GM21390 (cell line): ENCODE results near the gene ATP6V0B.
A peak's percentile ranks its signal among the peaks of the same experiment; 100 is the strongest.

Source experiments
- ATAC-seq: cut with Tn5 transposase; IDR thresholded peaks from one replicate; pipeline ENCODE4 v1.9.1; 2021; ENCODE audit not compliant: unreplicated experiment

ATP6V0B gene

DNA sequence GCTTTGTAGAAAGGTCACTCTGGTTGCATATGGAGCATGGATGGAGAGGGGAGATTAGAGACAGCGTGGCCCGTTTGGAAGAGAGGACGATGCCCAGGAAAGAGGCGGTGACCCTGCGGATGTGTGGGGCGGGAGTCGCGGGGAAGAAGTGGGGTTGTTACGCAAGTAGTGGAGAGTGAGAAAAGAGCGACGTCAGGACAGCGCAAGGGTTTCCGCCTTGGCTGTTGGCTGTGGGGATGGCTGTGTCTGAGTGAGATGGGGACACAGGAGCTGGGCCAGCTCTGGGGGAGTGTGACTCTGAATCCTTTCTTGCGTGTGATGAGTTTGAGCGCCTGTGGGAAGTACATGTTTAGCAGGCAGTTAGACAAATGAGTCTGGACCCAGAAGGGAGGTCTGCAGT, 8.0 kb downstream of the ATP6V0B start:
- no peak for ATAC-seq

DNA sequence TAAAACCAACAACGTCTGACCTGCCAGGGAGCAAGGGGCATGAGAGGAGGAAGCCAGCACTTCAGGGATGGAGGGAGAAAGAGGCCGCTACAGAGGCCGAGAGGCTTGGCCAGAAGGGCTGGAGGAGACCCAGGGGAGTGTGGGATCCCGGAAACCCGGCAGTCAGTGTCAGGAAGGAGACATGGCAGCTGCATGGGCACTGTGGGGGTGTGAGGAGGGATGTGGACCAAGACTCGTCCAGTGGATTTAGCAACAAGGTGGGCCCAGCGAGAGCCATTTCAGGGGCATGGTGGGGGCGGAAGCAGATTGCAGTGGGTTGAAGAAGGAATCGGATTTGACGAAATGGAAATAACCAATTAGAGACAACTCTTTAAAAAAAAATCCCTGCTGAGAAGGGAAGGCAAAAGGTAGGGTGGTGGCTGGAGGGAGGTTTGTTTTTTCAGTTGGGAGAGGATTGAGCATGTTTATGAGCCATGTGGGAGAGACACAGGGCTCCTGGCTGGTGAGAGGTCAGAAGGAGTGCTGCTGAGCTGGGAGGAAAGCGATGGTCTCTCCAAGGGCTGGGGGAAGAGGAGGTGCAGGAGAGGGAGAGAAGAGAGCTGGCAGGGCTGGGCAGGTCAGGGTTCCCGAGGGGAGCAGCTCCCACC, 8.6 kb downstream of the ATP6V0B start:
- no peak for ATAC-seq

DNA sequence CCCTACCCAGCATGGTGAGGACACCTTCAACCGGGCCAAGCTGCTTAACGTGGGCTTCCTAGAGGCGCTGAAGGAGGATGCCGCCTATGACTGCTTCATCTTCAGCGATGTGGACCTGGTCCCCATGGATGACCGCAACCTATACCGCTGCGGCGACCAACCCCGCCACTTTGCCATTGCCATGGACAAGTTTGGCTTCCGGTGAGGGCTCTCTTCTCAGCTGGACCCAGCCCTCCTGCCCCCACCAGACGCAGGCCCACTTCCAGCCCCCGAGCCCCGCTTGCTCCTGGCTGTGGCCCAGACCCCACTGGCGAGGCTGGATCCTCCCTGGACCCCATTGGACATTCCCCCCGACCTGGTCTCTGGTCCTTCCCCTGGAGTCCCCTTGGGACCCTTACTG, 10.1 kb downstream of the ATP6V0B start:
- ATAC-seq, result no peak

DNA sequence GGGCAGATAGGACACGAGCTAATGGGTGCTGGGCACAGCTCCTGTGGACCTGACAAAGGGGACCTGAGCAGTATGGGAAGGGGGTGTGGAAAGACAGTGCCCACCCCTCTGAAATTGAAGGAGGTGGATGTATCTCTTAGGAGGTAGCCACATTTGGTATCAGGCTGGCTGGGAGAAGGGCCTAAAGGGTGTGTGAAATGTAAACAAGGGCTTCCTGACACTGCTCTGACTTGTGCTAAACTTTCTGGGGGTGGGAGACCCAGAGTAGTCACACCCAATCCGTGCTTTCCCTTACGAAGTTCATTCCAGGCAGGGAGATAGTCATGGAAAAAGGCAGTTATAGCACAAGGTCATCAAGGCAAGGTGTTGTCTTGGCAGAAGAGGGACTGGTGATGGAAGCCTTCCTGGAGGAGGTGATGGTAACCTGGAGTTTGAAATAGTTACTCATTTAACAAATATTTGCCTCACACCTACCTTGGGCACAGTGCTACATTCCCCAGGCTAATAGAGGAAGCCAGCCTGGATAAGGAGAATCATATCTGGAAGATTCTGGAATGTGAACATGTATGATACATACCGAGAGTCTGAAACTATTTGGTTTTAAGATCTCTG, 11.3 kb downstream of the ATP6V0B start:
- no peak for ATAC-seq

DNA sequence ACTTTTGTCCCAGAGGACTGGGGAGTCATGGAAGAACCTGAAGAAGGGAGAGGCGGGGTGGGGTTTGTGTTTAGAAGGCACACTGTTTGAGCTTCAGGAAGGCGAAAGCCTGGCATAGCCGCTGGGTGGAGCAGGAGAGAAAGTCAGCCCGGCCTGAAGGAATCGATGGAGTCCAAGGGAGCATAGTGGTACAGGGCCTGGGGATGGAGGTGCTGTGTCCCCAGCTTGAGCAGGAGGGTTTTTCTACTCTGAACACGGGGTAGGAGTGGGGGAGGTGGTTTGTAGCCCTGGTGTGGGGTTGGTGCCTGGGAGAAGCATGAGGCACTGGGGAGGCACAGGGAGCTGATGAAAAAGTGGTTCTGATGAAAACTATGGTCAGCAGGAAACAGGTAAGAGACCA, 12.0 kb downstream of the ATP6V0B start:
- no peak for ATAC-seq

DNA sequence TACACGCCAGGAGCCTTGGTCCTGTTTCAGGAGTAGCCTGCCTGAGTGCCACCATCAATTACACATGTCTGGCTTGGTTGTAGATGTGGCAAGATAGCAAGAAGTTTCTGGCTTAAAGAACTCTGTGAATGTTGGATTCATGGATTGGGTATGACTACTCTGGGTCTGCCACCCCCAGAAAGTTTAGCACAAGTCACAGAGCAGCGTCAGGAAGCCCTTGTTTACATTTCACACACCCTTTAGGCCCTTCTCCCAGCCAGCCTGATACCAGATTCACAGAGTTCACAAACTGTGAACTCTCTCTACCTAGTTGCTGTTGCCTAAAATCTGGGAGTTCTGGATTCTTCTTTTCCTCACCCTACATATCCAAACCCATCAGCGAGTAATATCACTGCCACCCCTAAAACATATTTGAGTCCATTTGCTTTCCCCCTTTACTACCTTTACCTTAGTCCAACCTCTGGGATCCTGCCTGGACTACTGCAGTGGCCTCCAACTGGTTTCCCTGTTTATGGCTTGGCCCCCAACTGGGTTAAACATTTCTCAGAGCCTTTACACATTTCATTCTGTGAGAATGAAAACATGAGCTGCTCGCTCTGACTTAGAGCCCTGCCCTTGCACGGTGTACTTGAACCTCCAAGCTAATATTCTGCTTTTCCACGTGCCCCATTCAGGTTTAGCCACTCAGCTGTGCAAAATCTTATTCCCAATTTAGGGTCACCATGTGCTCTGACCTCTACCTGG, 12.6 kb downstream of the ATP6V0B start:
- ATAC-seq, result no peak

DNA sequence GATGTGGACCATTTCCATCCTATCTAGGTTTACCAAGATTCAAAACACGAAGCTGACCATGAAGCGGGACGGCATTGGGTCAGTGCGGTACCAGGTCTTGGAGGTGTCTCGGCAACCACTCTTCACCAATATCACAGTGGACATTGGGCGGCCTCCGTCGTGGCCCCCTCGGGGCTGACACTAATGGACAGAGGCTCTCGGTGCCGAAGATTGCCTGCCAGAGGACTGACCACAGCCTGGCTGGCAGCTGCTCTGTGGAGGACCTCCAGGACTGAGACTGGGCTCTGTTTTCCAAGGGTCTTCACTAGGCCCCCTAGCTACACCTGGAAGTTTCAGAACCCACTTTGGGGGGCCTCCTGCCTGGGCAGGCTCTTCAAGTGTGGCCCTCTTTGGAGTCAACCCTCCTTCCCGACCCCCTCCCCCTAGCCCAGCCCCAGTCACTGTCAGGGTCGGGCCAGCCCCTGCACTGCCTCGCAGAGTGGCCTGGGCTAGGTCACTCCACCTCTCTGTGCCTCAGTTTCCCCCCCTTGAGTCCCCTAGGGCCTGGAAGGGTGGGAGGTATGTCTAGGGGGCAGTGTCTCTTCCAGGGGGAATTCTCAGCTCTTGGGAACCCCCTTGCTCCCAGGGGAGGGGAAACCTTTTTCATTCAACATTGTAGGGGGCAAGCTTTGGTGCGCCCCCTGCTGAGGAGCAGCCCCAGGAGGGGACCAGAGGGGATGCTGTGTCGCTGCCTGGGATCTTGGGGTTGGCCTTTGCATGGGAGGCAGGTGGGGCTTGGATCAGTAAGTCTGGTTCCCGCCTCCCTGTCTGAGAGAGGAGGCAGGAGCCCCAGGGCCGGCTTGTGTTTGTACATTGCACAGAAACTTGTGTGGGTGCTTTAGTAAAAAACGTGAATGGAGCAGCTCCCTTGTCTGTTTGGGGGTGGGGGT, 15.8 kb downstream of the ATP6V0B start:
- ATAC-seq, result no peak

DNA sequence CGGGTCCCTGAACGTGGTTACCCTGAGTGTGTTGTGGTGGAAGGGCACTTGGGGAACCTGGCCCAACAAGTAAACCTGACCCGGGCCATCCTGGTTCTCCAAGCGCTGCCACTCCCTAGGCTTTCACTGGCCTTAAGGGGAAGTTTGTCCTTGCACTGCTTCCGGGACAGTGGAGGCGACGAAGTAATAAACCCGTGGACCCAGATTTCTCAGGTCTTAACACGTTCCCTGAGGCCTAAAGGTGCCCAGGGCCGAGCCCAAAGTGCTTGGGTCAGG, 16.4 kb downstream of the ATP6V0B start:
- no peak for ATAC-seq

DNA sequence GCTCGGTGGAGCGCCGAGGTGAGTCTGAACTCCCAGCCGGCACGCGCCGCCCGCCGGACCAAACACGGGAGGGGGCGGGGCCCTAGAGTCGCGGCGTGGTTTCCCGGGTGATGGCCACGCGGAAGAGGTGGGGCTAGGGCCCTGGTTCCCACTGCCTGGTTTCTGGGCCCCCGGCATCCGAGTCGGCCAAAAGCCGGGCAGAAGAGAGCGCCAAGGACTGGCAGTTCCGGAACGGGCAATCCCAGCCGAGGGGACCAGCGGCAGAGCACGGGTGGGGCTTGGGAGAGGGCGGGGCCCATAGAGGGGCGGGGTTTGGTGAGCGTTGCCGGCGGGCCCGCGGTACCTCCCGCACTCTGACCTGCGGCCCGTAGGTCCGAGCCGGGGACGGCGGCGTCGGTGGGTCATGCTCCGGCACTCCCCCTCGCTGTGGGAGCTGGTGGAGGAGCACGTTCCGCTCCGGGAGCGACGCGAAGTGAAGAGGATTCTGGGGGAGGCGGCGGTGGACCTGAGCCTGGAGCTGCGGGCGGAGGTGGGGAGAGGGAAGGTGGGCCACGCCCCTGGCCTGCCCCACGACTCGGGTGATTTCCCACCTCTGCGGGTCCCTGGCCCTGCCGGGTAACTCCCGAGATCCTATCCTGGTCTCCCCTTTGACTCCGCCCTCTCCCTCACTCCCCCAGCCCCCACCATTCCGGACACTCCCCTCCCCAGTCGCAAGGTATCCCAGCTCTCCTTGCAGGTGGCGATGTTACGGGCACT, 16.9 kb downstream of the ATP6V0B start, which contains the start of gene CCDC24:
Gene CCDC24 (plus strand): TSS at position 124 of the 756 bp plus-strand sequence. CDS start 280 bp downstream, at position 404.
- ATAC-seq, result peak; percentile 67

DNA sequence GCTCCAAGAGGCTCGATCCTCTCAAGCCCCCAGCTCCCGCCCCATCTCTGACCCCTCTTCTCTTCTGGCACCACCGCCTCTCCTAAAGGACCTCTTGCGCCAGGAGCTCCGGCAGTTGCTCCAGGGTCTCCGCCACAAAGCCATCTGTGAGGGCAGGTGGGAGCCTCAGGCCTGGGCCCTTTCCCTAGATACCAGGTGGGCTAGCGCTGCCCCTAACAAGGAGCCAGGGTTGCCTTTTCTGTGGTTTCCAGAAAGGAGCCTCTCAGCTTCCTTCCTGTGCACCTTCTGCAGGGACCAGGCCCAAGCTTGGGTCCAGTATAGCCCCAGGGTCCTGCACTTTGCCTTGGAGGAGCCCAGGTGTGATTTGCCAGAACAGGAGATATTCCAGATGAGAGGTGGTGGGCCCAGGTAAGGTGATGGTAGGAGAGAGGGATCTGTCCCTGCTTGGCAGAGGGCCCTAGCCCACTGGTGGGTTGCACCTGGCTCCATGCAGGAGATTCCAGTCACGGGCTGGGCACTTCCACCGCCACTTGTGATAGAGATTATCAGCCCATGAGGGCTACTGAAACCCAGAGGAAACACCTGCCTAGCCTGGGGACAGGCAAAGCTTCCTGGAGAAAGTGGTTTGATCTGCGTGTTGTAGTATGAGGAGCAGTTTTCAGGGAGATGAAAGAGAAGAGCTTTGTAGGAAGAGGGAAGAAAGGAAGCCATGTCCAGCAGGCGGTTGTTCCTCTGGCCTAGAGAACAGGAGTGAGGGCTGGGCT, 17.7 kb downstream of the ATP6V0B start:
- ATAC-seq, result no peak

DNA sequence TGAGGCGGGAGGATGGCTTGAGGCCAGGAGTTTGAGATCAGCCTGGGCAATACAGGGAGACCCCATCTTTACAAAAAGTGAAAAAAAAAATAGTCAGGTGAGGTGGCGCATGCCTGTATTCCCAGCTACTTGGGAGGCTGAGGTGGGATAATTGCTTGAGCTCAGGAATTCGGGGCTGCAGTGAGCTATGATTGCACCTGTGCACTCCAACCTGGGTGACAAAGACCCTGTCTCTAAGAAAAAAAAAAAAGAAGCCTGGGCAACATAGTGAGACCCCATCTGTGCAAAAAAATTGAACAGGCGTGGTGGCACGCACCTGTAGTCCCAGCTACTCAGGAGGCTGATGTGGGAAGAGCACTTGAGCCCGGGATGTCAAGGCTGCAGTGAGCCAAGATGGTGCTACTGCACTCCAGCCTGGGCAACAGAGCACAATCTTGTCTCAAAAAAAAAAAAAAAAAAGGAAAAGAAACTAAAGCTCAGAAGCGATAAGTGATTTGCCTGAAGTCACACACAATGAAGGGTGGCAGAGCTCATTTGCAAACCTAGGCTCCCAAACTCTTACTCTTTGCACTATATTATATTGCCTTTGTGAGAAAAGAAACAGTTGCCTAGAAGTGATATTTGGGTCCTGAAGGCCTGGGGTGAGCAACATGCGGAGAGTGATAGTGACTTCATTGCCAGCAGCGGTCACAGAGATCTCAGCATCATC, 18.6 kb downstream of the ATP6V0B start:
- ATAC-seq, result no peak

DNA sequence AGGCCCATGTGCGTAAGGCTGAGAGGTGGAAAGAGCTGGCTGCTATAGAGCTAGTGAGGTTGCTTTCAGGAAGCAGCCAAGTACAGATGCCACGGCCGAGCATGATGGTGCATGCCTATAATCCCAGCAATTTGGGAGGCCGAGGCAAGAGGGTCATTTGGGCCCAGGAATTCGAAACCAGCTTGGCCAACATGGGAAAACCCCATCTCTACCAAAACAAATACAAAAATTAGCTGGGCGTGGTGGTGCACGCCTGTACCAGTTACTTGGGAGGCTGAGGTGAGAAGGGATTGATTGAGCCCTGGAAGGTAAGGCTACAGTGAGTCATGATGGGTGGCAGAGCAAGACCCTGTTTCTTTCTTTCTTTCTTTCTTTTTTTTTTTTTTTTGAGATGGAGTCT, 19.3 kb downstream of the ATP6V0B start:
- ATAC-seq, result no peak

DNA sequence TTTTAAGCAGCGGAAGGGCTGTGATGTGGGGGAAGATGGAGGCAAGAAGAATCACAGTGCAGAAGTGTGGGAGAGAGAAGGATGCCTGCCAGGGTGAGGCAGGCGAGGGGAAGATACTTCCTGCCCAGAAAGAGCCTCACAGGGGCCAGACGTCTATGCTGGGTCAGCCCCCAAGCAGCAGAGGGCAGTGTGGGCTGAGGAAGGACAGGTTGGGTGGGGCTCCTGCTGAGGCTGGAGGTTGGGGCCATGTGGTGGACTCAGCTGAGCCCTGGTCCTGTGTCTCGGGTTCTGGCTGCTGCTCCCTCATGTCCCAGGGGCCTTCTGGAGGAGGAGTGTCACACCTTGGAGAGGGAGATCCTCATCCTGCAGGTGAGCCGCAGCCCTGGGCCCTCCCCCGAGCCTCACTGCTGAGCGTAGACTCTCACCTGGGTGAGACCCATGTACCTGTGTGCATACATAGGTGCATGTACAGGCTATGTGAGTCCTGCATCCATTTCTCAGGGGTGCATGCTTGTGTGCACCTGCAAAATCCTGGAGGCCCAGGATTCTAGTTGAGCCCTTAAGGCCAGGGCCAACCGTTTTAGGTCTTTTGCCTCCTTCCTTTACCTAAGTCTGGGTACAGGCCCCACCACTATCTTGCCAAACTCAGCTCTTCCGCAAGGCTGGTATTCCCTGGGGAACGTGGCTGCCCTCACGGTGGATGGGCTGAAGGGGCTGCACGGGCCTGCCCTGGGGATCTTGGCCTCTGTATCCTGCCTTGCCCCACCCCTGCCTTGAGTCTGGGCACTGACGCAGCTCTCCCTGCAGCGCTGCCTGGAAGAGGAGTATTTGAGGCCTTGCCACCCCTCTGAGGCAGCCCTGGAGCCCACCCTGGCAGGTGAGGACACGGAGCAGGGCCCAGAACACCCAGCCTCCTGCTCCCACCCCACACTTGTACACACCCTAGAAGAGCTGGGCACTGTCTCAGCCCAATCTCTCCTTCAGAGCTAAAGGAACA, 20.3 kb downstream of the ATP6V0B start:
- ATAC-seq, result no peak

DNA sequence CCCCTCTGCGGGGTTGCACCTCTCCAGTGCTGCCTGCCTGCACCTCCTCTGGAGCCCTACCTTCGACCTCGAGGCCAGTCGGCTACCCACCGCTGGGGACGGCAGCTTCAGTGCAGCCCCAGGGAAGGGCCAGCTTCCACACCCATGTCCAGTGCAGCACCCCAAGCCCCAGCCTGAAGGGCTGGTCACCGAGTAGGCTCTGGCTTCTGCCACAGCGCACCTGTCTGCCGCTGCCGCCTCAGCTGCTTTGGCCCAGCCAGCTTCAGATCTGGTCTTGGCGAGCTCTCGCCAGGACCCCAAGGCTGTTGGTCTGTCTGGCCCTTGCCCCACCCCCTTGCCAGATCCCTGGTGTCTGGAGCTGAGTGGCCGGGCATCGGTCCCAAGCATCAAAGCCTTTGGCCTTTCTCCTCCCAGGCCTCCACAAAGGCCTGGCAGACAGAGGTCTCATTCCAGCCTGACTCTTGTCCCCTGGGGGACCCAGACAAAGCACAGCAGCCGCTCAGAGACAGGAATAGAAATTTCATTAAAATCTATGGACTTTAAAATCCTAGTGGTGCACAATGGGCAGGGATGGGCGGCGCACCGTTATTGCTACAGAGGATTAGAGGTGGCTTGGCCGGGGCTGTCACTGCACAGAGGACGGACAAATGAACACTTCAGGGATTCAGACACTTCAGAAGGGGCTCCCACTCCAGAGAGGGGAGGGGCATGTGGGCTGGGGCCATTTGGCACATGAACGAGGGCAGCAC, 21.4 kb downstream of the ATP6V0B start:
- ATAC-seq, result no peak

DNA sequence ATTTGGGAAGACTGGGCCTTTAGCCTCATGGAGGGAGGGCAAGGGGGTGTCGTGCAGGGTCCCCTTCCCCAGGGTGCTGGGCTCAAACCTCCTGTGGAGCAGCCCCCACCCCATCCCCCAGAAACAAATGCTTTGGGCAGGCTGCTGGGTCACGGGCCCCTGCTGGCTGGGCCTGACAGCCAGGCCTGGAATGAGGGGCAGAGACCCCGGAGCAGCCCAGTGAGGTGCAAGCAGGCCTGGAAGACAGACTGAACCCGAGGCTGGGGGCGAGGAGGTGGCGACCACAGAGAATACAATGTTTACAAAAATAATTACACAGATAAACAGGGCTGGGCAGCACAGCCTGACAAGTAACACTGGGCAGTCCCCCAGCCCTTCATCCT, 22.0 kb downstream of the ATP6V0B start:
- no peak for ATAC-seq

DNA sequence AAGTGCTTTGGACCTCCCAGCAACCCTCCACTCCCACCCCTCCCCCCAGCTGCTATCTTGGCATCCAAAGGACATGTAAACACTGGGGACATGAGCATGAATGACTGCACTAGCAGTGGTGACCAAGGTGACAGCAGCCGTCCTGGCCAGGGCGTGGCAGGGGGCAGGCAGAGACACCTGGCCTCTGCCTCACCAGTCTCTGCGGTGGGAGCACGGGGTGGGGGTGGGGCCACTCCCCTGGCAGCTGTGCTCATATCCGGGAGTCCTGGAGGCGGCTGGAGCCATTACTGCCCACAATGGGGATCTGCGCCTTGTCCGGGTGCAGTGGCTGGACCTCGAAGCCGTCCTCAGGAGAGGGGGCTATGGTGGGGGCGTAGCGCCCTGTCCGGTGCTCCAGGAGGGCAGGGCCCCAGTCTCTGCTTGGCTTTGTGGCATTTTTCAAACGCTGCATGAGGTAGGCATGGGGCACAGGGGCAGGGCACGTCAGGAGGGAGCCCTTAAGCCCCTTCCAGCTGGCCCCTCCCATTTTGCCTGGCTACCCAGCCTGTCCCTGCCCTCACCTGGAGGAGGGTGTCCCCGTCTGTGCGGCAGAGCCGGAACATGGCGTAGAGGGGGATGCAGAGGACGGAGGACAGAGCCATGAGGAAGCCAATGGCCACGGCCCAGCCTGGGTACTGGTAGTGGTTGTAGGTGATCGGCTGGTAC, 22.7 kb downstream of the ATP6V0B start:
- no peak for ATAC-seq

DNA sequence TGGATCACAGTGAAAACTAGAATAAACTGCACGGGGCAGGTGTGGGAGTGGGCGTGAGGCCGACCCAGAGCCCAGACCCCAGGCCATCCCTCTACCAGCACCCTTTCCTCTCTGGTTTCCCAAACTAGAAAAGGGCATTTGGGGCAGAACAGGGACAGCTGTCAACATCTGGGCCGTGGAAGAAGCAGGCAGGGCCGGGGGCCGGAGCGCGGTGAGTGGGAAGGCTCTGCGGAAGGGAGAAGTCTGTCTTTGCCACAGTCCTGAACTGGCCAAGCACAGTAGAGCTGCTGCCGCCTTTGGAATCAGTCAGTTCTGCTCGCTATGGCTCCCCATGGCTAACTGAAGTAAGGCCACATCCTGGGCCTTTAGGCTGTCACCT, 23.2 kb downstream of the ATP6V0B start:
- no peak for ATAC-seq
